ENCODE results near the gene CNPY1.

The CNPY1 gene

GRCh38 chr7:155477476-155477875, 68.9 kb downstream of the CNPY1 start:
- no peak for TF ChIP-seq CTCF (conservative IDR thresholded peaks at IDR 0.05; ENCODE audit: low read depth, low read length)
- no peak overlapping the region for H3K4me3 ChIP-seq (ENCODE audit: low read depth, low read length)
- no peak for DNase-seq (ENCODE audit: low read depth)

GRCh38 chr7:155471718-155472117, 74.6 kb downstream of the CNPY1 start:
- no peak for TF ChIP-seq CTCF (conservative IDR thresholded peaks at IDR 0.05; ENCODE audit: low read depth, low read length)
- H3K4me3 ChIP-seq (ENCODE audit: low read depth, low read length), result no peak overlapping the region
- no peak for DNase-seq (ENCODE audit: low read depth)

- no peak for TF ChIP-seq CTCF (conservative IDR thresholded peaks at IDR 0.05; ENCODE audit: low read depth, low read length)
- no peak for DNase-seq (ENCODE audit: low read depth)
- H3K4me3 ChIP-seq (ENCODE audit: low read depth, low read length), result no peak overlapping the region
Observed at GRCh38 chr7:155470686-155471638, 75.4 kb downstream of the CNPY1 start.

- no peak overlapping the region for H3K4me3 ChIP-seq (ENCODE audit: low read depth, low read length)
- no peak for DNase-seq (ENCODE audit: low read depth)
- TF ChIP-seq CTCF (conservative IDR thresholded peaks at IDR 0.05; ENCODE audit: low read depth, low read length), result no peak
Observed at GRCh38 chr7:155470186-155470487, 76.2 kb downstream of the CNPY1 start.

- no peak for DNase-seq (ENCODE audit: low read depth)
- H3K4me3 ChIP-seq (ENCODE audit: low read depth, low read length), result no peak overlapping the region
- no peak for TF ChIP-seq CTCF (conservative IDR thresholded peaks at IDR 0.05; ENCODE audit: low read depth, low read length)
Observed at GRCh38 chr7:155469311-155470185, 76.8 kb downstream of the CNPY1 start.

GRCh38 chr7:155468785-155469148, 77.6 kb downstream of the CNPY1 start:
- DNase-seq (ENCODE audit: low read depth), result no peak
- no peak for TF ChIP-seq CTCF (conservative IDR thresholded peaks at IDR 0.05; ENCODE audit: low read depth, low read length)
- no peak overlapping the region for H3K4me3 ChIP-seq (ENCODE audit: low read depth, low read length)
